H9 (cell line): Measurements from ENCODE around the gene HDAC7. TPM values are rescaled to one million over a fixed set of nuclear protein-coding genes. Genes with fewer than 3 reads are reported as not detected.

Experiments used
- DNase-seq: peaks from one replicate; pipeline ENCODE4 v3.0.0-alpha.2; 2017
- H2AFZ ChIP-seq: one replicate; pipeline ENCODE4 v1.6.1; 2013; ENCODE audit warnings: mild to moderate bottlenecking, low read length, control low read depth, moderate library complexity
- H2AK5ac ChIP-seq: 2 replicates; pipeline ENCODE4 v1.6.1; 2013; ENCODE audit warnings: low read length, control low read depth, mixed read lengths; ENCODE audit not compliant: insufficient read length
- H2BK120ac ChIP-seq: one replicate; pipeline ENCODE4 v1.6.1; 2013; ENCODE audit warnings: low read depth, mild to moderate bottlenecking, low read length, control low read depth, inconsistent platforms; ENCODE audit not compliant: poor library complexity, severe bottlenecking
- H2BK12ac ChIP-seq: 2 replicates; pipeline ENCODE4 v1.6.1; 2013; ENCODE audit warnings: low read length, control low read depth, mixed read lengths, low read depth; ENCODE audit not compliant: insufficient read length
- H2BK15ac ChIP-seq: 2 replicates; pipeline ENCODE4 v1.6.1; 2013; ENCODE audit warnings: low read depth, low read length, control low read depth
- H2BK20ac ChIP-seq: one replicate; pipeline ENCODE4 v1.6.1; 2013; ENCODE audit warnings: low read depth, mild to moderate bottlenecking, low read length, control low read depth, inconsistent platforms; ENCODE audit not compliant: poor library complexity, severe bottlenecking
- H2BK5ac ChIP-seq: 2 replicates; pipeline ENCODE4 v1.6.1; 2013; ENCODE audit warnings: low read length, control low read depth, mixed read lengths; ENCODE audit not compliant: insufficient read length
- H3K14ac ChIP-seq: 2 replicates; pipeline ENCODE4 v1.6.1; 2013; ENCODE audit warnings: low read length, control low read depth; ENCODE audit not compliant: insufficient read depth
- H3K18ac ChIP-seq: 2 replicates; pipeline ENCODE4 v1.6.1; 2013; ENCODE audit warnings: low read depth, mild to moderate bottlenecking, mixed read lengths, low read length, control low read depth; ENCODE audit not compliant: insufficient read length
- H3K23ac ChIP-seq: 2 replicates; pipeline ENCODE4 v1.6.1; 2013; ENCODE audit warnings: low read length, control low read depth, mixed read lengths, low read depth; ENCODE audit not compliant: insufficient read length
- H3K23me2 ChIP-seq: 2 replicates; pipeline ENCODE4 v1.6.1; 2013; ENCODE audit warnings: low read depth, mild to moderate bottlenecking, mixed read lengths, low read length, control low read depth; ENCODE audit not compliant: insufficient read length, poor library complexity, severe bottlenecking
- H3K27ac ChIP-seq: 2 replicates; pipeline ENCODE4 v1.5.1; 2013; ENCODE audit warnings: low read length, control low read depth, mixed read lengths, low read depth; ENCODE audit not compliant: insufficient read length
- H3K27me3 ChIP-seq: 2 replicates; pipeline ENCODE4 v1.6.1; 2013; ENCODE audit warnings: low read length, control low read depth, inconsistent platforms; ENCODE audit not compliant: insufficient read depth
- H3K4ac ChIP-seq: 2 replicates; pipeline ENCODE4 v1.6.1; 2013; ENCODE audit warnings: low read depth, mild to moderate bottlenecking, control low read depth, inconsistent platforms, low read length, moderate library complexity
- H3K4me1 ChIP-seq: 2 replicates; pipeline ENCODE4 v1.6.1; 2013; ENCODE audit warnings: low read length, control low read depth, inconsistent platforms; ENCODE audit not compliant: insufficient read depth
- H3K4me2 ChIP-seq: 2 replicates; pipeline ENCODE4 v1.6.1; 2013; ENCODE audit warnings: low read length, control low read depth, mixed read lengths; ENCODE audit not compliant: insufficient read length, insufficient read depth
- H3K56ac ChIP-seq: 2 replicates; pipeline ENCODE4 v1.6.1; 2013; ENCODE audit warnings: low read depth, mild to moderate bottlenecking, mixed read lengths, low read length, control low read depth; ENCODE audit not compliant: insufficient read length
- H3K79me1 ChIP-seq: 2 replicates; pipeline ENCODE4 v1.6.1; 2013; ENCODE audit warnings: low read depth, mild to moderate bottlenecking, moderate library complexity, low read length, control low read depth, inconsistent platforms; ENCODE audit not compliant: insufficient read depth, poor library complexity, severe bottlenecking
- H3K79me2 ChIP-seq: 2 replicates; pipeline ENCODE4 v1.6.1; 2013; ENCODE audit warnings: low read length, control low read depth, inconsistent platforms; ENCODE audit not compliant: insufficient read depth
- H3K9ac ChIP-seq: 2 replicates; pipeline ENCODE4 v1.6.1; 2013; ENCODE audit warnings: low read length, control low read depth, mixed read lengths; ENCODE audit not compliant: insufficient read length; ENCODE audit errors: extremely low read depth
- H3K9me3 ChIP-seq: one replicate; pipeline ENCODE4 v1.6.1; 2013; ENCODE audit warnings: low read depth, low read length, inconsistent platforms; ENCODE audit not compliant: control insufficient read depth
- H3T11ph ChIP-seq: one replicate; pipeline ENCODE4 v1.6.1; 2013; ENCODE audit warnings: mild to moderate bottlenecking, low read length, control low read depth, inconsistent platforms
- H4K20me1 ChIP-seq: one replicate; pipeline ENCODE4 v1.6.1; 2013; ENCODE audit not compliant: control insufficient read depth, insufficient read length, insufficient read depth
- H4K5ac ChIP-seq: 2 replicates; pipeline ENCODE4 v1.6.1; 2013; ENCODE audit warnings: low read depth, mild to moderate bottlenecking, mixed read lengths, low read length, control low read depth; ENCODE audit not compliant: insufficient read length
- H4K8ac ChIP-seq: replicated peaks from 2 replicates; pipeline ENCODE4 v1.6.1; 2013; ENCODE audit warnings: low read length, control low read depth, mixed read lengths, low read depth; ENCODE audit not compliant: insufficient read length
- H4K91ac ChIP-seq: 2 replicates; pipeline ENCODE4 v1.6.1; 2013; ENCODE audit warnings: low read depth, mild to moderate bottlenecking, moderate library complexity, mixed read lengths, low read length, control low read depth; ENCODE audit not compliant: insufficient read length
- H3K27ac Mint-ChIP-seq, 3 experiments: 2 replicates in 2 of 3; 3 replicates in 1 of 3; pipeline ENCODE4 v1.8.0; 2020 to 2021; ENCODE audit warnings: mixed read lengths in 3 of 3, mild to moderate bottlenecking in 1 of 3, moderate library complexity in 1 of 3
- H3K27me3 Mint-ChIP-seq: 2 replicates; pipeline ENCODE4 v1.8.0; 2021; ENCODE audit warnings: low read depth, mild to moderate bottlenecking, moderate library complexity, mixed read lengths
- H3K36me3 Mint-ChIP-seq, 3 experiments: 2 replicates in 2 of 3; 3 replicates in 1 of 3; pipeline ENCODE4 v1.8.0; 2020 to 2021; ENCODE audit warnings: low read depth in 3 of 3, mixed read lengths in 3 of 3; ENCODE audit not compliant: insufficient read depth in 1 of 3
- H3K4me1 Mint-ChIP-seq, 2 experiments: 2 replicates each; pipeline ENCODE4 v1.8.0; 2020; ENCODE audit warnings: mixed read lengths in 2 of 2
- H3K4me3 Mint-ChIP-seq, 2 experiments: 2 replicates in 1 of 2; 3 replicates in 1 of 2; pipeline ENCODE4 v1.8.0; 2020 to 2021; ENCODE audit warnings: mild to moderate bottlenecking in 2 of 2, mixed read lengths in 2 of 2, moderate library complexity in 1 of 2
- H3K9me3 Mint-ChIP-seq, 2 experiments: 2 replicates in 1 of 2; 3 replicates in 1 of 2; pipeline ENCODE4 v1.8.0; 2020; ENCODE audit warnings: mild to moderate bottlenecking in 2 of 2, mixed read lengths in 2 of 2, moderate library complexity in 1 of 2
- WGBS: extraction: QIAGEN DNeasy Blood & Tissue Kit; methylation state at CpG from one replicate; pipeline ENCODE4 v1.1.7; 2013; ENCODE audit warnings: missing lambda C conversion rate, low lambda C conversion rate, mixed read lengths; ENCODE audit not compliant: insufficient read length; ENCODE audit errors: extremely low coverage; 5-methylcytosine and 5-hydroxymethylcytosine counted together
- total RNA-seq: library from RNA; stranded (reverse); gene quantifications from 2 replicates; pipeline ENCODE4 v1.2.1, GENCODE V29; 2021
- TF ChIP-seq, protein P1 (sequence below): fragments of 200-600 bp; sonication (generic); conservative IDR thresholded peaks from 3 replicates; pipeline ENCODE4 v1.8.0; 2021; ENCODE audit warnings: antibody characterized with exemption, mild to moderate bottlenecking

HDAC7 gene
- total RNA-seq, 1 experiment from 2014 or later, result 72.1 TPM

DNA sequence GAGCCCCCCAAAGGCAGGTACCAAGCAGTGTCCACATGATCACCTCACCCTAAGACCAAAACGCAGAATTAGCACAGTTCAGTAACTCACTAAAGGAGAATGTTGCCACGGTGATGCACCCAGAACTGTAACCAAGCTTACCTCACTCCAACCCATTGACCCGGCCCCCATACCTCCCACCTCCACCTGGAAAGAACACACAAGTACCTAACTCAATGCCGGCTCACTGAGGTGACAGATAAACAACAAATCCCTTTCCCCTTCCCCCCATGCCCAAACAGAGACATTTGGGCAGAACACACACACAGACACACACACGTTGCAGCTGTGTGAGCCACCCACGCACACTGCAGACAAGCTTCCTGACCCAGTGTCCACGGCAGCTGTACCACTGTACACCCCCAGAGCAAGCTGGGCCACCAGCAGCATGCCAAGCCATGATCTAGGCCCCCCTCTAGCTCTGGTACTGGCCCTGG is 62.3 kb downstream of the HDAC7 start:
- Histone ChIP-seq H3K9me3 (no peaks in the 10 kb centered on the region), H3K18ac (no peak overlapping the region), H4K20me1 (no peaks in the 10 kb centered on the region), H3K56ac (no peak overlapping the region), H2BK20ac (no peak overlapping the region), H3K27me3 (no peaks in the 10 kb centered on the region), H3T11ph (no peak overlapping the region), H4K5ac (no peak overlapping the region), H3K4me2 (peak overlapping the region; percentile 8), H3K4me1 (peaks cover 24% of the 10 kb centered on the region), H3K14ac (no peak overlapping the region; the same call in 1 of the 2 replicates), H3K27ac (no peak overlapping the region), H3K9ac (no peak overlapping the region), H3K4ac (no peak overlapping the region), H3K23me2 (peaks cover 3% of the 10 kb centered on the region), H2AFZ (no peak overlapping the region), H2BK5ac (no peak overlapping the region), H2BK15ac (no peak overlapping the region), H3K79me2 (no peaks in the 10 kb centered on the region), H3K79me1 (no peaks in the 10 kb centered on the region), H2BK120ac (no peak overlapping the region), H2AK5ac (no peak overlapping the region), H4K91ac (no peak overlapping the region), H4K8ac (no peak overlapping the region), H3K23ac (no peak overlapping the region), H2BK12ac (no peak overlapping the region)
- no peaks in the 10 kb centered on the region; the same call in none of the 2 replicates for H3K27me3 Mint-ChIP-seq
- TF ChIP-seq, protein P1, sequence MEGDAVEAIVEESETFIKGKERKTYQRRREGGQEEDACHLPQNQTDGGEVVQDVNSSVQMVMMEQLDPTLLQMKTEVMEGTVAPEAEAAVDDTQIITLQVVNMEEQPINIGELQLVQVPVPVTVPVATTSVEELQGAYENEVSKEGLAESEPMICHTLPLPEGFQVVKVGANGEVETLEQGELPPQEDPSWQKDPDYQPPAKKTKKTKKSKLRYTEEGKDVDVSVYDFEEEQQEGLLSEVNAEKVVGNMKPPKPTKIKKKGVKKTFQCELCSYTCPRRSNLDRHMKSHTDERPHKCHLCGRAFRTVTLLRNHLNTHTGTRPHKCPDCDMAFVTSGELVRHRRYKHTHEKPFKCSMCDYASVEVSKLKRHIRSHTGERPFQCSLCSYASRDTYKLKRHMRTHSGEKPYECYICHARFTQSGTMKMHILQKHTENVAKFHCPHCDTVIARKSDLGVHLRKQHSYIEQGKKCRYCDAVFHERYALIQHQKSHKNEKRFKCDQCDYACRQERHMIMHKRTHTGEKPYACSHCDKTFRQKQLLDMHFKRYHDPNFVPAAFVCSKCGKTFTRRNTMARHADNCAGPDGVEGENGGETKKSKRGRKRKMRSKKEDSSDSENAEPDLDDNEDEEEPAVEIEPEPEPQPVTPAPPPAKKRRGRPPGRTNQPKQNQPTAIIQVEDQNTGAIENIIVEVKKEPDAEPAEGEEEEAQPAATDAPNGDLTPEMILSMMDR, result no peak
- H3K4me1 Mint-ChIP-seq, result peaks cover 25 to 34% of the 10 kb centered on the region in 2 experiments
- no peak overlapping the region for H3K27ac Mint-ChIP-seq
- DNase-seq, result no peak
- WGBS, result no CpG with 5 or more reads among the region's 7 CpGs
- peak overlapping the region; percentile 64 to 78; a peak in 4 of 5 replicates for H3K4me3 Mint-ChIP-seq
- no peaks in the 10 kb centered on the region for H3K9me3 Mint-ChIP-seq
- peaks cover 0 to 4% (median 0%) of the 10 kb centered on the region in 3 experiments; a peak in 3 of 7 replicates for H3K36me3 Mint-ChIP-seq
